HEK293T (cell line): Measurements from ENCODE around the gene JAK3.

Source experiments
- CTCF ChIA-PET: fragments of 350-600 bp; formaldehyde crosslinking; extraction: SDS; loops from one replicate; lab custom pipeline; 2021; ENCODE audit warnings: antibody characterized with exemption, inconsistent platforms; lab: Yijun Ruan, JAX
- POLR2A ChIA-PET: fragments of 350-600 bp; formaldehyde crosslinking; extraction: SDS; loops from one replicate; lab custom pipeline; 2020; ENCODE audit warnings: antibody characterized with exemption, inconsistent platforms; lab: Yijun Ruan, JAX
- DNase-seq: peaks from one replicate; pipeline ENCODE4 v3.0.0; 2012; ENCODE audit warnings: mixed read lengths; ENCODE audit errors: extremely low spot score
- ARNT ChIP-seq: fragments of 450-650 bp; IDR thresholded peaks from 2 replicates; pipeline ENCODE4 v1.6.1; 2017; ENCODE audit warnings: mild to moderate bottlenecking
- BHLHE40 ChIP-seq: fragments of 450-650 bp; IDR thresholded peaks from 2 replicates; pipeline ENCODE4 v1.6.1; 2016; ENCODE audit warnings: mild to moderate bottlenecking, moderate library complexity, borderline replicate concordance
- CTBP1 ChIP-seq: fragments of 450-650 bp; IDR thresholded peaks from 2 replicates; pipeline ENCODE4 v1.6.1; 2016; ENCODE audit warnings: borderline replicate concordance
- ELF4 ChIP-seq: fragments of 450-650 bp; IDR thresholded peaks from 2 replicates; pipeline ENCODE4 v1.6.1; 2017; ENCODE audit warnings: antibody characterized with exemption
- FOXA1 ChIP-seq: fragments of 450-650 bp; IDR thresholded peaks from 2 replicates; pipeline ENCODE4 v1.6.1; 2016; ENCODE audit warnings: mild to moderate bottlenecking
- FOXK2 ChIP-seq: fragments of 450-650 bp; IDR thresholded peaks from 2 replicates; pipeline ENCODE4 v1.6.1; 2016; ENCODE audit warnings: mild to moderate bottlenecking
- FOXM1 ChIP-seq: fragments of 450-650 bp; IDR thresholded peaks from 2 replicates; pipeline ENCODE4 v1.6.1; 2017; ENCODE audit warnings: mild to moderate bottlenecking, borderline replicate concordance
- HDGF ChIP-seq: fragments of 450-650 bp; IDR thresholded peaks from 2 replicates; pipeline ENCODE4 v1.6.1; 2017; ENCODE audit warnings: antibody characterized with exemption, borderline replicate concordance
- L3MBTL2 ChIP-seq: fragments of 450-650 bp; conservative IDR thresholded peaks from 2 replicates; pipeline ENCODE4 v1.6.1; 2016; ENCODE audit warnings: mild to moderate bottlenecking
- LEF1 ChIP-seq: fragments of 450-650 bp; IDR thresholded peaks from 2 replicates; pipeline ENCODE4 v1.6.1; 2017; ENCODE audit warnings: mild to moderate bottlenecking, borderline replicate concordance
- NFRKB ChIP-seq: fragments of 450-650 bp; IDR thresholded peaks from 2 replicates; pipeline ENCODE4 v1.6.1; 2016; ENCODE audit warnings: mild to moderate bottlenecking, moderate library complexity
- PKNOX1 ChIP-seq: fragments of 450-650 bp; IDR thresholded peaks from 2 replicates; pipeline ENCODE4 v1.6.1; 2016
- SP1 ChIP-seq: fragments of 450-650 bp; IDR thresholded peaks from 2 replicates; pipeline ENCODE4 v1.6.1; 2017
- SUZ12 ChIP-seq: fragments of 450-650 bp; IDR thresholded peaks from 2 replicates; pipeline ENCODE4 v1.6.1; 2016; ENCODE audit warnings: mild to moderate bottlenecking
- TARDBP ChIP-seq: fragments of 450-650 bp; IDR thresholded peaks from 2 replicates; pipeline ENCODE4 v1.6.1; 2016
- ZNF384 ChIP-seq: fragments of 450-650 bp; IDR thresholded peaks from 2 replicates; pipeline ENCODE4 v1.6.1; 2016

The JAK3 gene

GRCh38 chr19:17871878-17872250 is 24.1 kb upstream of the JAK3 start, which contains the start of gene SLC5A5:
SLC5A5 (plus strand) TSS chr19:17871945; CDS start chr19:17872320, 375 bp downstream.
- POLR2A ChIA-PET: interaction anchor here (1.7 to 3.6 kb wide), 2 partner anchors 13 to 61 kb away, joined by 8 to 31 read pairs; partner anchors contain the start of genes CCDC124 and RPL18A
- CTCF ChIA-PET: interaction anchor here (2.2 kb wide), 1 partner anchor 61 kb away, joined by 13 read pairs; the partner anchor contains the start of gene CCDC124
- DNase-seq: no peak
- TF ChIP-seq ZNF384 (no peak), FOXA1 (no peak), BHLHE40 (no peak)

- POLR2A ChIA-PET: interaction anchor here (1.7 to 3.6 kb wide), 2 partner anchors 12 to 62 kb away, joined by 8 to 31 read pairs; partner anchors contain the start of genes CCDC124 and RPL18A
- TF ChIP-seq SP1: no peak
- no peak for TF ChIP-seq LEF1
- TF ChIP-seq CTBP1: no peak
- no peak for TF ChIP-seq PKNOX1
- no peak for TF ChIP-seq ZNF384
- TF ChIP-seq ELF4: no peak
- no peak for TF ChIP-seq TARDBP
- CTCF ChIA-PET: interaction anchor here (0.6 to 2.2 kb wide), 5 partner anchors 11 to 125 kb away, joined by 3 to 13 read pairs (median 6); partner anchors contain the start of gene CCDC124
- no peak for DNase-seq
These were observed 23.5 kb upstream of the JAK3 start for GRCh38 chr19:17871032-17871877.

GRCh38 chr19:17869114-17869608 is 21.4 kb upstream of the JAK3 start:
- ChIA-PET CTCF (interaction anchor here (0.6 to 1.3 kb wide), 2 partner anchors 67 to 69 kb away, joined by 3 to 5 read pairs; no protein-coding TSS in a partner anchor), POLR2A (interaction anchor here (2.2 to 3.6 kb wide), 2 partner anchors 10 to 64 kb away, joined by 5 to 31 read pairs; partner anchors contain the start of genes CCDC124 and RPL18A)
- TF ChIP-seq PKNOX1 (no peak), BHLHE40 (no peak)
- DNase-seq: no peak

- DNase-seq: no peak
- POLR2A ChIA-PET: interaction anchor here (2.2 kb wide), 1 partner anchor 9 kb away, joined by 5 read pairs; the partner anchor contains the start of gene RPL18A
These were observed 20.9 kb upstream of the JAK3 start for GRCh38 chr19:17868669-17869068.

GRCh38 chr19:17866964-17867486 is 19.2 kb upstream of the JAK3 start:
- no peak for DNase-seq
- CTCF ChIA-PET: no interaction called here
- no peak for TF ChIP-seq ELF4
- no peak for TF ChIP-seq FOXK2
- TF ChIP-seq FOXA1: no peak
- TF ChIP-seq L3MBTL2: no peak
- TF ChIP-seq ZNF384: no peak
- TF ChIP-seq TARDBP: no peak
- TF ChIP-seq FOXM1: no peak
- TF ChIP-seq NFRKB: no peak
- TF ChIP-seq BHLHE40: no peak
- TF ChIP-seq SUZ12: no peak
- TF ChIP-seq LEF1: no peak
- TF ChIP-seq SP1: no peak
- TF ChIP-seq PKNOX1: no peak
- POLR2A ChIA-PET: no interaction called here

More at GRCh38 chr19:17868669-17869068, 20.9 kb upstream of the JAK3 start:
- TF ChIP-seq PKNOX1 (no peak), HDGF (no peak), TARDBP (no peak), ELF4 (no peak), ARNT (no peak), FOXM1 (no peak), CTBP1 (no peak), FOXA1 (no peak), LEF1 (no peak), L3MBTL2 (no peak), SP1 (no peak), FOXK2 (no peak), BHLHE40 (no peak), ZNF384 (no peak), NFRKB (no peak), SUZ12 (no peak)
- CTCF ChIA-PET: interaction anchor here (0.6 kb wide), 1 partner anchor 68 kb away, joined by 3 read pairs; no protein-coding TSS in a partner anchor
